ENCODE measurements around the gene TAF1. TPM values are rescaled to one million over a fixed set of nuclear protein-coding genes. Genes with fewer than 3 reads are reported as not detected.
"Not testable (repeated sequence)": the region's sequence is repeated elsewhere in the genome, so short reads cannot be mapped to it uniquely, and the experiment has no call there.

The TAF1 gene, protein sequence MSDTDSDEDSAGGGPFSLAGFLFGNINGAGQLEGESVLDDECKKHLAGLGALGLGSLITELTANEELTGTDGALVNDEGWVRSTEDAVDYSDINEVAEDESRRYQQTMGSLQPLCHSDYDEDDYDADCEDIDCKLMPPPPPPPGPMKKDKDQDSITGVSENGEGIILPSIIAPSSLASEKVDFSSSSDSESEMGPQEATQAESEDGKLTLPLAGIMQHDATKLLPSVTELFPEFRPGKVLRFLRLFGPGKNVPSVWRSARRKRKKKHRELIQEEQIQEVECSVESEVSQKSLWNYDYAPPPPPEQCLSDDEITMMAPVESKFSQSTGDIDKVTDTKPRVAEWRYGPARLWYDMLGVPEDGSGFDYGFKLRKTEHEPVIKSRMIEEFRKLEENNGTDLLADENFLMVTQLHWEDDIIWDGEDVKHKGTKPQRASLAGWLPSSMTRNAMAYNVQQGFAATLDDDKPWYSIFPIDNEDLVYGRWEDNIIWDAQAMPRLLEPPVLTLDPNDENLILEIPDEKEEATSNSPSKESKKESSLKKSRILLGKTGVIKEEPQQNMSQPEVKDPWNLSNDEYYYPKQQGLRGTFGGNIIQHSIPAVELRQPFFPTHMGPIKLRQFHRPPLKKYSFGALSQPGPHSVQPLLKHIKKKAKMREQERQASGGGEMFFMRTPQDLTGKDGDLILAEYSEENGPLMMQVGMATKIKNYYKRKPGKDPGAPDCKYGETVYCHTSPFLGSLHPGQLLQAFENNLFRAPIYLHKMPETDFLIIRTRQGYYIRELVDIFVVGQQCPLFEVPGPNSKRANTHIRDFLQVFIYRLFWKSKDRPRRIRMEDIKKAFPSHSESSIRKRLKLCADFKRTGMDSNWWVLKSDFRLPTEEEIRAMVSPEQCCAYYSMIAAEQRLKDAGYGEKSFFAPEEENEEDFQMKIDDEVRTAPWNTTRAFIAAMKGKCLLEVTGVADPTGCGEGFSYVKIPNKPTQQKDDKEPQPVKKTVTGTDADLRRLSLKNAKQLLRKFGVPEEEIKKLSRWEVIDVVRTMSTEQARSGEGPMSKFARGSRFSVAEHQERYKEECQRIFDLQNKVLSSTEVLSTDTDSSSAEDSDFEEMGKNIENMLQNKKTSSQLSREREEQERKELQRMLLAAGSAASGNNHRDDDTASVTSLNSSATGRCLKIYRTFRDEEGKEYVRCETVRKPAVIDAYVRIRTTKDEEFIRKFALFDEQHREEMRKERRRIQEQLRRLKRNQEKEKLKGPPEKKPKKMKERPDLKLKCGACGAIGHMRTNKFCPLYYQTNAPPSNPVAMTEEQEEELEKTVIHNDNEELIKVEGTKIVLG (N-terminal part only)
- total RNA-seq (2021; ENCODE audit: unreplicated experiment): 38.3 TPM
- polyA plus RNA-seq (2012; ENCODE audit: insufficient read length): 28.1 TPM
- percentile 85 among the genes with signal in this experiment for Bru-seq, nascent RNA
- percentile 87 among the genes with signal in this experiment for BruChase-seq, experiment 1, labeled RNA remaining after a 2-hour chase
- percentile 90 among the genes with signal in this experiment for BruChase-seq, experiment 2, labeled RNA remaining after a 6-hour chase
- long read RNA-seq, full-length matches to known transcripts: 4 of 32 reads
- long read RNA-seq, partial matches to known transcripts: 18 of 32 reads
- long read RNA-seq, other reads (novel, unspliced or antisense): 10 of 32 reads

DNA sequence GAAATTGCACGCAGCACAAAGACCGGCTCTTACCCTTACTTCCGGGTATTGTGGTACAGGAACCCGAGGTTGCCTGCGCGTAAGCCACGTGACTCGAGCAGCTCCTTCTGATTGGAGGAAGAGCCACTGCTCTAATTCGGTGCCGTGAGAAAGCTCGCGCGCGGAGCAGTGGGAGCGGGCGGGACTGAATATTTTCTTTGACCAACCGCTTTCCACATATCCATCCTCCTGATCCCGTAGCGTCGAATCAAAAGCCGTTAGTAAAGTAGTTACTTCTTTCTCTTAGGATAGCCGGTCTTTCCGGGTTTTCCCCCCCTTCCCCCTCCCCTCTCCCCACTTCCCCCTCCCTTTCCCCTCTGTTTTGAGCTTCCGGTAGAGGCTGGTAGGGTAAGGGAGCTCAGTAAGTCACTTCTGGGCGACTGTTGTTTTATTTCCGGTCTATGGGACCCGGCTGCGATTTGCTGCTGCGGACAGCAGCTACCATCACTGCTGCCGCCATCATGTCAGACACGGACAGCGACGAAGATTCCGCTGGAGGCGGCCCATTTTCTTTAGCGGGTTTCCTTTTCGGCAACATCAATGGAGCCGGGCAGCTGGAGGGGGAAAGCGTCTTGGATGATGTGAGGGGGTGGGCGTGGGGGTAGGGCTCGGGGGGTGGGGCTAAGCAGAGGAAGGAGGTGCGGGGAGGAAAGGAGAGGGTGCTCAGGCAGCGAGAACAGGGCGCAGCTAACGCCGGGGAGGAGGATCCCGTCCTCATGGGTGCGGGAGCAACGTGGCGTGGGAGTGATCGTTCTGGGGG, at the start of gene TAF1:
Gene TAF1, plus strand, starts transcription at position 483 of the 799 bp plus-strand sequence. Its CDS starts 18 bp downstream, at position 501.
- peak; percentile 95 for DNase-seq (ENCODE audit: low read depth, low spot score)
- H3K4me3 ChIP-seq (ENCODE audit: low read depth in 2 of 2, low read length in 2 of 2): peak within 1 kb of the TSS; percentile 87 to 96
- peaks cover 4% of the 10 kb centered on the region for H3K4me1 ChIP-seq (ENCODE audit: control insufficient read depth, insufficient read depth, low read length)
- no TSS peak for BruUV-seq (replicated peaks)
- ChIA-PET CTCF (interaction anchor here (0.6 to 0.7 kb wide), 2 partner anchors 35 to 112 kb away, joined by 3 to 7 read pairs; no protein-coding TSS in a partner anchor), POLR2A (interaction anchor here (0.5 to 1.2 kb wide), 7 partner anchors 19 to 943 kb away, joined by 3 to 10 read pairs (median 8); partner anchors contain the start of gene NONO)
- ATAC-seq: peak; percentile 94
- H3K36me3 ChIP-seq (ENCODE audit: control insufficient read depth, insufficient read depth, low read length): peaks cover 5% of the 10 kb centered on the region
- H3K9me3 ChIP-seq (ENCODE audit: control insufficient read depth, insufficient read depth, low read depth, low read length): no peaks in the 10 kb centered on the region
- peak within 1 kb of the TSS; percentile 95 for H3K27ac ChIP-seq (ENCODE audit: low read length)
- in situ Hi-C loops (cut with HindIII; ENCODE audit: low pct_unique_long_range_greater_than_20kb, low sequenced_read_pairs): no loop called here
- intact Hi-C loops (cut with micrococcal nuclease; ENCODE audit: unreplicated experiment): no loop called here
- H3K27me3 ChIP-seq (ENCODE audit: control insufficient read depth, insufficient read depth, low read length): no peaks in the 10 kb centered on the region
- TF ChIP-seq SIN3A (IDR thresholded peaks at IDR 0.05; ENCODE audit: borderline replicate concordance, insufficient read depth, low read depth, low read length) (0 out of 2 replicates have a peak, but pooled peaks have one; percentile 35), REST (IDR thresholded peaks at IDR 0.05; ENCODE audit: insufficient read depth in 1 of 2, low read depth in 2 of 2, low read length in 1 of 2) (no peak), POLR2AphosphoS5 (IDR thresholded peaks at IDR 0.05; ENCODE audit: low read depth, low read length) (peak; percentile 91), TCF7L2 (IDR thresholded peaks at IDR 0.05; ENCODE audit: low read depth, low read length) (no peak; the same call in 1 of the 2 replicates)

DNA sequence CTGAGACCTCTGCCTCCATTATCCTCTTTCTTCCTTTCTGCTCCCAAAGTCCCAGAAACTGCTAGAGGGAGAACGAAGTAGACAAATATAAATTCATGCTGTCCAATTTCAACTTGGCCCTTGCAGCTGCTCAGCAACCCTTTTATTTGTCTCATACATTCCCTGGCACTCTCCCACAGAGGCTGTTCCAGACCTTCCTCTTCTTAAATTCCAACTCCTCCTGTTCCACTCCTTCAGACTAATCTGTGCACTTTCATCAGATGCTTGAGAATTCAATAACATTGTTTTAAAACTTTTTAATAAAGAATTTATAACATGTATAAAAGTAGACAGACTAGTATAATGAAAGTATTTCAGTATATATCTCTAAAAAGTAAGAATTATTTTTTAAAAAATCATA, 49.2 kb upstream of the TAF1 start:
- POLR2A ChIA-PET; H3K36me3 ChIP-seq (ENCODE audit: control insufficient read depth, insufficient read depth, low read length); BruUV-seq (replicated peaks); in situ Hi-C loops (cut with HindIII; ENCODE audit: low pct_unique_long_range_greater_than_20kb, low sequenced_read_pairs); CTCF ChIA-PET; H3K4me3 ChIP-seq (ENCODE audit: low read depth in 2 of 2, low read length in 2 of 2); DNase-seq (ENCODE audit: low read depth, low spot score); ATAC-seq; H3K9me3 ChIP-seq (ENCODE audit: control insufficient read depth, insufficient read depth, low read depth, low read length); H3K4me1 ChIP-seq (ENCODE audit: control insufficient read depth, insufficient read depth, low read length); H3K27ac ChIP-seq (ENCODE audit: low read length); intact Hi-C loops (cut with micrococcal nuclease; ENCODE audit: unreplicated experiment); H3K27me3 ChIP-seq (ENCODE audit: control insufficient read depth, insufficient read depth, low read length): not testable (repeated sequence)
